ENCODE measurements around the gene PLK3. TPM values are rescaled to one million over a fixed set of nuclear protein-coding genes. Genes with fewer than 3 reads are reported as not detected.

Gene PLK3
- polyA plus RNA-seq, 12 donors, result 6.9 to 19.2 (median 11.9) TPM; not detected in 1

- no peak for DNase-seq
Measured at GRCh38 chr1:44849575-44850132, 49.5 kb downstream of the PLK3 start.

GRCh38 chr1:44851308-44851707, 51.1 kb downstream of the PLK3 start:
- no peak for DNase-seq

- DNase-seq, result no peak
Measured at GRCh38 chr1:44853201-44853600, 53.0 kb downstream of the PLK3 start.

- DNase-seq, result no peak
Measured at GRCh38 chr1:44854970-44855369, 54.8 kb downstream of the PLK3 start.

Other genes with a start within 250 kb of the PLK3 start
- 1 to 10 TPM in 10 of 12 donors, not detected in 2; 4.5 to 7.7 (median 5.4) TPM for gene TMEM53, start 125.9 kb upstream of the PLK3 start, polyA plus RNA-seq (ENCODE audit: insufficient read length in 12 of 12)
- 1 to 10 TPM in 7 of 12 donors, under 1 TPM in 3, not detected in 2; 0.80 to 4.7 (median 1.4) TPM for gene ARMH1, start 125.7 kb upstream of the PLK3 start, polyA plus RNA-seq (ENCODE audit: insufficient read length in 12 of 12)
- gene RNU5D-1, start 69.2 kb upstream of the PLK3 start, polyA plus RNA-seq (ENCODE audit: insufficient read length in 12 of 12), result not detected
- 10 to 100 TPM in 8 of 12 donors, 1 to 10 TPM in 3, not detected in 1; 6.9 to 20.1 (median 11.8) TPM for gene KIF2C, start 60.5 kb upstream of the PLK3 start, polyA plus RNA-seq (ENCODE audit: insufficient read length in 12 of 12)
- 1,000 to 10,000 TPM; 2,504 to 4,101 (median 2,818) TPM for gene RPS8, start 24.8 kb upstream of the PLK3 start, polyA plus RNA-seq (ENCODE audit: insufficient read length in 12 of 12)
- 1 to 10 TPM in 1 of 12 donors, under 1 TPM in 10, not detected in 1; 0.10 to 7.0 (median 0.29) TPM for gene BEST4, start 12.2 kb upstream of the PLK3 start, polyA plus RNA-seq (ENCODE audit: insufficient read length in 12 of 12)
- gene DYNLT4, start 7.0 kb downstream of the PLK3 start, polyA plus RNA-seq (ENCODE audit: insufficient read length in 12 of 12), result under 1 TPM in 6 of 12 donors, not detected in 6; 0.17 to 0.45 (median 0.32) TPM
- 10 to 100 TPM in 4 of 12 donors, 1 to 10 TPM in 7, not detected in 1; 4.2 to 12.8 (median 6.9) TPM for gene BTBD19, start 8.1 kb downstream of the PLK3 start, polyA plus RNA-seq (ENCODE audit: insufficient read length in 12 of 12)
- 10 to 100 TPM in 4 of 12 donors, 1 to 10 TPM in 7, not detected in 1; 5.6 to 49.7 (median 8.7) TPM for gene PTCH2, start 42.9 kb downstream of the PLK3 start, polyA plus RNA-seq (ENCODE audit: insufficient read length in 12 of 12)
- 10 to 100 TPM in 11 of 12 donors, not detected in 1; 10.2 to 31.2 (median 28.1) TPM for gene EIF2B3, start 186.2 kb downstream of the PLK3 start, polyA plus RNA-seq (ENCODE audit: insufficient read length in 12 of 12)
- gene HECTD3, start 210.9 kb downstream of the PLK3 start, polyA plus RNA-seq (ENCODE audit: insufficient read length in 12 of 12), result 10 to 100 TPM in 11 of 12 donors, not detected in 1; 26.0 to 39.4 (median 30.5) TPM
- 100 to 1,000 TPM in 1 of 12 donors, 10 to 100 TPM in 10, not detected in 1; 61.9 to 145 (median 74.9) TPM for gene UROD, start 211.9 kb downstream of the PLK3 start, polyA plus RNA-seq (ENCODE audit: insufficient read length in 12 of 12)